ENCODE data around the gene RAP1GAP2.

RAP1GAP2 gene

GRCh38 chr17:2789700-2790099 is 6.5 kb upstream of the RAP1GAP2 start:
- Histone ChIP-seq H3K27me3 (ENCODE audit: control insufficient read depth in 1 of 2, insufficient read depth in 2 of 2, low read length in 2 of 2) (no peaks in the 10 kb centered on the region), H3K4me3 (ENCODE audit: low read depth in 1 of 2, low read length in 2 of 2) (no peak overlapping the region), H3K27ac (ENCODE audit: low read depth, low read length) (no peak overlapping the region)

GRCh38 chr17:2792366-2793169 is 3.7 kb upstream of the RAP1GAP2 start:
- H3K9me3 ChIP-seq (ENCODE audit: low read length), result no peaks in the 10 kb centered on the region
- peaks cover 0 to 12% of the 10 kb centered on the region in 2 donors for H3K27me3 ChIP-seq (ENCODE audit: control insufficient read depth in 1 of 2, insufficient read depth in 2 of 2, low read length in 2 of 2)
- H3K4me1 ChIP-seq (ENCODE audit: insufficient read depth, low read length), result no peaks in the 10 kb centered on the region
- H3K36me3 ChIP-seq (ENCODE audit: insufficient read depth, low read length), result no peaks in the 10 kb centered on the region
- H3K4me3 ChIP-seq (ENCODE audit: low read depth in 1 of 2, low read length in 2 of 2), result no peak overlapping the region
- no peak overlapping the region for H3K9ac ChIP-seq (ENCODE audit: low read length)
- H3K27ac ChIP-seq (ENCODE audit: low read depth, low read length), result no peak overlapping the region

More at GRCh38 chr17:2789700-2790099, 6.5 kb upstream of the RAP1GAP2 start:
- Histone ChIP-seq H3K9ac (ENCODE audit: low read length) (no peak overlapping the region), H3K36me3 (ENCODE audit: insufficient read depth, low read length) (no peaks in the 10 kb centered on the region), H3K4me1 (ENCODE audit: insufficient read depth, low read length) (no peaks in the 10 kb centered on the region), H3K9me3 (ENCODE audit: low read length) (no peaks in the 10 kb centered on the region)

DNA sequence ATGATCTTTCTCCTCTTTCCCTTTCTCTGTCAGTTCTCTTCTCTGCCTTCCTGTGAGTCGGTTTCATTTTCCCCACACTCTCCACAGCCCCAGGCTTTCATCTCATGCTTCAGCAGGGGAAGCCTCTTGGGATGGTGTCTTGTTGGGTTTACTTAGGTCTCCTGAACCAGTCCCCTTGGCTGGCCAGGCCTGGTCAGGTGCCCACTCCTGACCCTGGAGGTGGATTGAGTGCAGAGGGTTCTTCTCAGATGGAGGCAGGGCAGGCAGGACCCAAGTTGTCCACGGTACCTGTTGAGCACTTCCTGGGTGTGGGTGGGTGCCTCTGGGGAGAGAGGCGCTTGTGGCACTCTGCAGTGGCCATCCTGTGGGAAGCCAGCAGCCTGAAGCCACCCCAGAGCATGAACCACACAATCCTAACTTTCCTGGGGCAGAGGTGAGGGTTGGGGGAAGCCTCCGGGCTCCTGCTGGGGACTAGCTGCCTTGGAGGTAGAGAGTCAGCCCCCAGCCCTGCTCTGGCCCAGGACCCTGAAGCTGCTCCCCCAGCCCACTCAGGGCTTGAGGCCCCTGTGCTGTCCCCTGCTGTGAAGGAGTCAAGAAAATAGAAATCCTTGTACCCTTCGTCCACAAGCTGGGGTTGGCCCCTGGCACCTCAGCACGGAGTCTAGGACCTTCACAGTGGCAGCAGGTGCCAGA is 2.0 kb upstream of the RAP1GAP2 start:
- Histone ChIP-seq H3K4me1 (ENCODE audit: insufficient read depth, low read length) (no peaks in the 10 kb centered on the region), H3K9ac (ENCODE audit: low read length) (no peak overlapping the region), H3K36me3 (ENCODE audit: insufficient read depth, low read length) (no peaks in the 10 kb centered on the region), H3K27ac (ENCODE audit: low read depth, low read length) (no peak overlapping the region), H3K4me3 (ENCODE audit: low read depth in 1 of 2, low read length in 2 of 2) (no peak overlapping the region), H3K9me3 (ENCODE audit: low read length) (no peaks in the 10 kb centered on the region), H3K27me3 (ENCODE audit: control insufficient read depth in 1 of 2, insufficient read depth in 2 of 2, low read length in 2 of 2) (peaks cover 0 to 15% of the 10 kb centered on the region in 2 donors)

DNA sequence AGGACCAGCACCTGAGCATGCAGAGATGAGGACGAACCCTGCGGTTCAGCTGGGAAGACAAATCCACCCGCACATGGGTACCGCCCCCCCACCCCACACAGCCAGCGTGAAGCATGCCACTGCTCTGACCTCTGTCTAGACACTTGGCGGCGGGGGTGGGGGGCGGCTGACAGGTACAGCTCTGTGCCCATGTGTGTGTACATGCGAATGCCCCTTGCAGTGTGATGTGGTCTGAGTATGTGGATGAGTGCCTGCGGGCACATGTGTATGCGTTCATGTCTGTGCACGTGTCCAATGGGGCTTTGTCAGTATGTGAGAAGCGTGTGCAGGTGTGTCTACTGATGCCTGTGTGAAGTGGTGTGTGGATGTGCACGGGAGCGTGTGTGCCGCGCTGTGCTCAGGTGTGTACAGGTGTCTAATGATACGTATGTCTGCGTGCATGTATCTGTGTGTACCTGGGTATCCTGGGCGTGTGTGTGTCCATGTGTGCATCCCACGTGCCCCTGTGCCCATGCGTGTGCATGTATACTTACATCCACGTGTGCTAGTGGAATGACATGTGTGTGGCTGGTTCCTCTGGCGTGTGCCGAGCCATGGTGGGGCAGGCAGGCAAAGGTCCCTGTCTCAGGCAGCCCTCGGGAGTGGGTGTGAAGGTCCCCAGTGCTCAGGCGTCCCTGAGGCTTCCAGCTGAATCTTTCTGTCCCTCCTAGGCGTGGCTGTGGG is 636 bp upstream of the RAP1GAP2 start:
- no peak overlapping the region for H3K4me3 ChIP-seq (ENCODE audit: low read depth in 1 of 2, low read length in 2 of 2)
- H3K9me3 ChIP-seq (ENCODE audit: low read length), result no peaks in the 10 kb centered on the region
- H3K36me3 ChIP-seq (ENCODE audit: insufficient read depth, low read length), result no peaks in the 10 kb centered on the region
- H3K27ac ChIP-seq (ENCODE audit: low read depth, low read length), result no peak overlapping the region
- no peaks in the 10 kb centered on the region for H3K4me1 ChIP-seq (ENCODE audit: insufficient read depth, low read length)
- H3K27me3 ChIP-seq (ENCODE audit: control insufficient read depth in 1 of 2, insufficient read depth in 2 of 2, low read length in 2 of 2), result peaks cover 0 to 15% of the 10 kb centered on the region in 2 donors
- H3K9ac ChIP-seq (ENCODE audit: low read length), result no peak overlapping the region

DNA sequence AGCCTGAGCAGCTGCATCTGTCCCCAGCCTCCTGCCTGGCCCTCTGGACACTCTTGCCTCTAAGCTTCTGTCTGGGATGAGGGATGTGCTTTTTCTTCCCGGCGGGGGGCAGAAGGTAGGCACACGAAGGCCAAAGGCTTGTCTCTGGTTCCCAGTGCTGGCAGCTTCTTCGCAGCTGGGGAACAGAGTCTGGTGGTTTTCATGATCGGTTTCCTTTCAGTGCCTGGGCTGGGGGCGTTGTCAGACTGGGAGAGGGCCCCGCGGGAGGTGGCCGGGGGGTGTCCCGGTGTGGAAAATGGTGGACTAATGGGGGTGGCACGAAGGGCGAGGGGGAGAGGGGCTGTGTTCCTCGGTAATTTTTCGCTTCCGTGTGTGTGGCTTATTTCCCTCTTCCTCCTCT is 988 bp downstream of the RAP1GAP2 start:
- no peak overlapping the region for H3K9ac ChIP-seq (ENCODE audit: low read length)
- no peaks in the 10 kb centered on the region for H3K4me1 ChIP-seq (ENCODE audit: insufficient read depth, low read length)
- H3K27ac ChIP-seq (ENCODE audit: low read depth, low read length), result no peak overlapping the region
- no peak overlapping the region for H3K4me3 ChIP-seq (ENCODE audit: low read depth in 1 of 2, low read length in 2 of 2)
- H3K27me3 ChIP-seq (ENCODE audit: control insufficient read depth in 1 of 2, insufficient read depth in 2 of 2, low read length in 2 of 2), result peaks cover 0 to 15% of the 10 kb centered on the region in 2 donors
- no peaks in the 10 kb centered on the region for H3K9me3 ChIP-seq (ENCODE audit: low read length)
- H3K36me3 ChIP-seq (ENCODE audit: insufficient read depth, low read length), result no peaks in the 10 kb centered on the region

DNA sequence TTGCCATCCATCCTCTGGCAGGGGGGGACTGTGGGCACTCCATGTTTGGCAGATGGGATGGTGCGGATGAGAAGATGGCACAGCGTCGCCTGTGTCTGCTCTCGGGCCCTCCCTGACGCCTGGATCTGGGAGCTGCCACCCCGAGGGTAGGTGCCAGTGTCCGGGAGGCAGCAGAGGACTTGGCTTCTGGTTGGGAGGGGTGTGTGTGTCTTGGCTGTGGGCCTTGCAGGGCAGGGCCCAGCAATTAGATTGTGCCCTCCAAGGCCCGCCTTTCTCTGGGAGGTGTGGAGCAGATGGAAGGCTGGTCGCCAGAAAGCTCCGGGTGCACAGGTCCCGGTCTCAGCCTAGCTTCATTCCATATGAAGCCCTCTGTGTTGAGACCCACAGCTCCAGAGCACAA is 1.4 kb downstream of the RAP1GAP2 start:
- H3K27me3 ChIP-seq (ENCODE audit: control insufficient read depth in 1 of 2, insufficient read depth in 2 of 2, low read length in 2 of 2), result peaks cover 0 to 15% of the 10 kb centered on the region in 2 donors
- H3K36me3 ChIP-seq (ENCODE audit: insufficient read depth, low read length), result no peaks in the 10 kb centered on the region
- H3K9me3 ChIP-seq (ENCODE audit: low read length), result no peaks in the 10 kb centered on the region
- H3K9ac ChIP-seq (ENCODE audit: low read length), result no peak overlapping the region
- no peak overlapping the region for H3K4me3 ChIP-seq (ENCODE audit: low read depth in 1 of 2, low read length in 2 of 2)
- H3K27ac ChIP-seq (ENCODE audit: low read depth, low read length), result no peak overlapping the region
- no peaks in the 10 kb centered on the region for H3K4me1 ChIP-seq (ENCODE audit: insufficient read depth, low read length)

DNA sequence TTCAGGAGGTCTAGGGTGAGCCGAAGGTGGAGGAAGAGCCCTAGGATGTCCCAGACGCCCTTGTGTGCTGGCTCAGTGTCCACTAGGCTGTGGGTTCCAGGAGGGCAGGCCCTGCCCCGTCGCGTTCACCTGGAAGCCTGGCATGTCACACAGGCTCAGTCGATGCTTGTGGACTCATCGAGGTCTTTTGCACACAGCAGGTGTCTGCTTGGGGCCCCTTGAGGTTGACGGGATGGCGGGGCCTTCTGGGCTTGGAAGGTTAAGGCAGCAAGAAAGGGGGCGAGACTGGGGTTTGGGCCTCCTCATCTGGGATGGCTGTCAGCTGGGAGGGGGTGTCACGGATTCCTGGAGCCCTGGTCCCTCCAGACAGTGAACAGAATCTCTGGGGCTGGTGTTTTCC is 1.9 kb downstream of the RAP1GAP2 start:
- Histone ChIP-seq H3K27ac (ENCODE audit: low read depth, low read length) (no peak overlapping the region), H3K9me3 (ENCODE audit: low read length) (no peaks in the 10 kb centered on the region), H3K36me3 (ENCODE audit: insufficient read depth, low read length) (no peaks in the 10 kb centered on the region), H3K4me1 (ENCODE audit: insufficient read depth, low read length) (no peaks in the 10 kb centered on the region), H3K9ac (ENCODE audit: low read length) (no peak overlapping the region), H3K27me3 (ENCODE audit: control insufficient read depth in 1 of 2, insufficient read depth in 2 of 2, low read length in 2 of 2) (peaks cover 0 to 15% of the 10 kb centered on the region in 2 donors), H3K4me3 (ENCODE audit: low read depth in 1 of 2, low read length in 2 of 2) (no peak overlapping the region)

DNA sequence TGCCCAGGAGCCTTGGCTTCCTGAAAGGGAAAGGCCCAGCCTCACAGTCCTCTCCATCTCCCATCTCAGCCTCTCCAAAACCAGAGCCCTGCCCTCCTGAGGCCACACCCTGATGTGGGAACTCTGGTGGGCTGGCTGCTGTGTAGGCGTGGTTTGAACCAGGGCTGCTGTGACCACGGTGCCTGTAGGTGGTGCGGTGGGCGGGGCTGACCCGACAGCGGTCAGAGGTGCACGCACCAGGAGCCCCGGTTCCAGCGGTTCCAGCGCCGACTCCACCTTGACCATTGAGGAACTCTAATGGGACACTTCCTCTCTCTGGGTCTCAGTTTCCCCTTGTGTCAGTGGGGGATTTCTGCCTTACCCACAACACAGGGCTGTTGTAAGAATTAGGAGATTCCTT is 2.4 kb downstream of the RAP1GAP2 start:
- Histone ChIP-seq H3K9me3 (ENCODE audit: low read length) (no peaks in the 10 kb centered on the region), H3K4me1 (ENCODE audit: insufficient read depth, low read length) (no peaks in the 10 kb centered on the region), H3K27me3 (ENCODE audit: control insufficient read depth in 1 of 2, insufficient read depth in 2 of 2, low read length in 2 of 2) (peaks cover 0 to 15% of the 10 kb centered on the region in 2 donors), H3K27ac (ENCODE audit: low read depth, low read length) (no peak overlapping the region), H3K4me3 (ENCODE audit: low read depth in 1 of 2, low read length in 2 of 2) (no peak overlapping the region), H3K9ac (ENCODE audit: low read length) (no peak overlapping the region), H3K36me3 (ENCODE audit: insufficient read depth, low read length) (no peaks in the 10 kb centered on the region)

DNA sequence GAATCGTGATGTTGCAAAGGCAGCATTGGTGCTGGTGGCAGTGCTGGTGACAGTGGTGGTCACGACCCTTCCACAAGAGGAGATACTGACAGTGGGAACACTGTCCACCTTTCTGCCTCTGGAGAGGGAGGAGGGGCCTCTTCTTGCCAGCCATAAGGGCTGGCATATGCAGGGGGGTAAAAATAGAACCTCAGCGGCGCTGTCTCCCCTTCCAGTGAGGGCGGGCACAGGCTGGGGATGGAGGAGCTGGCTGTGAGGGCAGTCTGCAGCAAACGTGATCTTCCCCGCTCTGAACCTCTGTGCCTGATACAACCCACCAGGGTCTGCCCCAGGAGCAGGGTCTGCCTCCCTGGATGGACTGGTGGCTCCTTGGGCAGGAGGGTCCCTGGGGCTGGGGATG is 3.4 kb downstream of the RAP1GAP2 start:
- H3K27ac ChIP-seq (ENCODE audit: low read depth, low read length), result no peak overlapping the region
- H3K27me3 ChIP-seq (ENCODE audit: control insufficient read depth in 1 of 2, insufficient read depth in 2 of 2, low read length in 2 of 2), result peaks cover 0 to 15% of the 10 kb centered on the region in 2 donors
- no peaks in the 10 kb centered on the region for H3K4me1 ChIP-seq (ENCODE audit: insufficient read depth, low read length)

GRCh38 chr17:2800367-2800766 is 4.1 kb downstream of the RAP1GAP2 start:
- H3K36me3 ChIP-seq (ENCODE audit: insufficient read depth, low read length), result no peaks in the 10 kb centered on the region
- H3K4me1 ChIP-seq (ENCODE audit: insufficient read depth, low read length), result no peaks in the 10 kb centered on the region
- H3K27me3 ChIP-seq (ENCODE audit: control insufficient read depth in 1 of 2, insufficient read depth in 2 of 2, low read length in 2 of 2), result peaks cover 0 to 15% of the 10 kb centered on the region in 2 donors
- no peak overlapping the region for H3K9ac ChIP-seq (ENCODE audit: low read length)
- no peak overlapping the region for H3K27ac ChIP-seq (ENCODE audit: low read depth, low read length)
- no peak overlapping the region for H3K4me3 ChIP-seq (ENCODE audit: low read depth in 1 of 2, low read length in 2 of 2)
- no peaks in the 10 kb centered on the region for H3K9me3 ChIP-seq (ENCODE audit: low read length)

More for the DNA sequence above, 3.4 kb downstream of the RAP1GAP2 start:
- Histone ChIP-seq H3K36me3 (ENCODE audit: insufficient read depth, low read length) (no peaks in the 10 kb centered on the region), H3K4me3 (ENCODE audit: low read depth in 1 of 2, low read length in 2 of 2) (no peak overlapping the region), H3K9me3 (ENCODE audit: low read length) (no peaks in the 10 kb centered on the region), H3K9ac (ENCODE audit: low read length) (no peak overlapping the region)

GRCh38 chr17:2801841-2802240 is 5.6 kb downstream of the RAP1GAP2 start:
- Histone ChIP-seq H3K36me3 (ENCODE audit: insufficient read depth, low read length) (no peaks in the 10 kb centered on the region), H3K9me3 (ENCODE audit: low read length) (no peaks in the 10 kb centered on the region), H3K9ac (ENCODE audit: low read length) (no peak overlapping the region), H3K4me3 (ENCODE audit: low read depth in 1 of 2, low read length in 2 of 2) (no peak overlapping the region), H3K4me1 (ENCODE audit: insufficient read depth, low read length) (no peaks in the 10 kb centered on the region), H3K27ac (ENCODE audit: low read depth, low read length) (no peak overlapping the region), H3K27me3 (ENCODE audit: control insufficient read depth in 1 of 2, insufficient read depth in 2 of 2, low read length in 2 of 2) (peaks cover 0 to 4% of the 10 kb centered on the region in 2 donors)

All from muscle layer of colon (tissue), 2 donors.